ENCODE data around the gene DKKL1.
"Not testable (repeated sequence)": the region's sequence is repeated elsewhere in the genome, so short reads cannot be mapped to it uniquely, and the experiment has no call there.

Gene DKKL1

GRCh38 chr19:49363268-49364082, at the start of gene DKKL1:
TSS of gene DKKL1 (plus strand) at chr19:49363877. CDS start at chr19:49363999, 122 bp downstream.
- DNase-seq, result no peak

- DNase-seq, result no peak
These were observed 48.6 kb upstream of the DKKL1 start for GRCh38 chr19:49315111-49315510.

GRCh38 chr19:49316284-49316683, 47.4 kb upstream of the DKKL1 start:
- DNase-seq, result no peak

- no peak for DNase-seq
These were observed 45.4 kb upstream of the DKKL1 start for GRCh38 chr19:49318296-49318695.

GRCh38 chr19:49324801-49325576, 38.7 kb upstream of the DKKL1 start, which contains the start of gene SLC6A16:
TSS of gene SLC6A16 (minus strand) at chr19:49325191. CDS start at chr19:49311347, 13,844 bp downstream.
- no peak for DNase-seq

- not testable (repeated sequence) for DNase-seq
These were observed 37.9 kb upstream of the DKKL1 start for GRCh38 chr19:49325756-49326155.

GRCh38 chr19:49326165-49326704, 37.4 kb upstream of the DKKL1 start:
- DNase-seq, result no peak

- DNase-seq, result no peak
These were observed 35.7 kb upstream of the DKKL1 start for GRCh38 chr19:49327878-49328544.

- no peak for DNase-seq
These were observed 34.9 kb upstream of the DKKL1 start for GRCh38 chr19:49328741-49329140.

GRCh38 chr19:49331187-49331586, 32.5 kb upstream of the DKKL1 start:
- DNase-seq, result not testable (repeated sequence)

GRCh38 chr19:49331616-49332055, 32.0 kb upstream of the DKKL1 start:
- no peak for DNase-seq

GRCh38 chr19:49332691-49333417, 30.8 kb upstream of the DKKL1 start:
- DNase-seq, result not testable (repeated sequence)

- DNase-seq, result no peak
These were observed 30.3 kb upstream of the DKKL1 start for GRCh38 chr19:49333418-49333805.

GRCh38 chr19:49333811-49334288, 29.8 kb upstream of the DKKL1 start:
- DNase-seq, result no peak

GRCh38 chr19:49335071-49335783, 28.4 kb upstream of the DKKL1 start, which contains the start of gene CD37:
TSS of gene CD37 (plus strand) at chr19:49335406. CDS start at chr19:49335541, 135 bp downstream.
- DNase-seq, result no peak

- DNase-seq, result no peak
These were observed 27.7 kb upstream of the DKKL1 start for GRCh38 chr19:49335784-49336481.

GRCh38 chr19:49336482-49337266, 27.0 kb upstream of the DKKL1 start:
- no peak for DNase-seq

- no peak for DNase-seq
These were observed 26.2 kb upstream of the DKKL1 start for GRCh38 chr19:49337267-49338022.
